Left colon (tissue), 2 donors: ENCODE results near the gene POLA2. TPM values are rescaled to one million over a fixed set of nuclear protein-coding genes. Genes with fewer than 3 reads are reported as not detected.
A peak's percentile ranks its signal among the peaks of the same experiment; 100 is the strongest.
"Not testable (repeated sequence)": the region's sequence is repeated elsewhere in the genome, so short reads cannot be mapped to it uniquely, and the experiment has no call there.

ENCODE experiments used
- ATAC-seq: fragments of 200-7000 bp; cut with Tn5 transposase; one replicate; pipeline ENCODE4 v1.9.1; 2020; ENCODE audit warnings: mild to moderate bottlenecking, moderate library complexity
- DNase-seq, 2 donors: peaks; one replicate each; pipeline ENCODE4 v3.0.0-alpha.2; 2020
- intact Hi-C, 2 donors: fragments of 100-400 bp; cut with DNase I in 1 of 2; cut with micrococcal nuclease in 1 of 2; formaldehyde crosslinking; loops; one replicate each; pipeline versions ENCODE4 v1.11.2 to v1.14.0; 2022; cut with DNase I, micrococcal nuclease
- total RNA-seq, 2 donors: library from RNA; stranded (reverse); fragmentation: NEBNext Ultra II Directional; extraction: Animal tissue kit (Norgen Biotek cat#: 25700); gene quantifications; one replicate each; pipeline ENCODE4 v1.2.1, GENCODE V29; 2021
- donor health status: DM: no; HTN: no; CAD: no.
- donor health status: DM: yes; HTN: yes; CAD: no.

POLA2 gene
- total RNA-seq, 2 donors from 2014 or later, result 4.3 to 9.8 TPM

DNA sequence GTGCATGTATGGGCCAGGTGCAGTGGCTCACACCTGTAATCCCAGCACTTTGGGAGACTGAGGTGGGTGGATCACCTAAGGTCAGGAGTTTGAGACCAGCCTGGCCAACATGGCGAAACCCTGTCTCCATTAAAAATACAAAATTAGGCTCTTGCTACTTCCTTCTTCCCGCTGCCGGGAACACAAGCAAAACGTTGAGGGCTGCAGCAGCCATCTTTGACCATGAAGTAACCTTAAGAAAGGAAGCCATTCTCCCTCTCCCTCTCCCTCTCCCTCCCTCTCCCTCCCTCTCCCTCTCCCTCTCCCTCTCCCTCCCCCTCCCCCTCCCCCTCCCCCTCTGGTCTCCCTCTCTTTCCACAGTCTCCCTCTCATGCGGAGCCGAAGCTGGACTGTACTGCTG is 23.5 kb upstream of the POLA2 start:
- ATAC-seq, intact Hi-C loops, DNase-seq: not testable (repeated sequence)

DNA sequence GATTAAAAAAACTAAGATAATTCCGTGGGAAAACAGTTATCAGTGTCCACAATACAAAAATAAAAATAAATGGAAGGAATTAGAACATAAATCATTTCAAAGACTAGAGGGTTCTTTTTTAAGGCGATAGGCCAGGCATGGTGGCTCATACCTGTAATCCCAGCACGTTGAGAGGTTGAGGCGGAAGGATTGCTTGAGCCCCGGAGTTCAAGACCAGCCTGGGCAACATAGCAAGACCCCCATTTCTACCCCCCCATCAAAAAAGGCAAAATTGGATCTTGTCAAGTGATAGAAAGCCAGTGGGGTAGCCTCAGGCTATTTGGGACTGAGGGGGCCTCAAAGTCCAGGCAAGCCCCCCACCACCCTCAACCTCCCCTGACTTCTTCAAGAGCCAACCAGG is 20.6 kb upstream of the POLA2 start:
- intact Hi-C loops, result no loop called here
- ATAC-seq (no peak), DNase-seq (no peak)

GRCh38 chr11:65241692-65242091 is 20.1 kb upstream of the POLA2 start:
- intact Hi-C loops, result no loop called here
- ATAC-seq (no peak), DNase-seq (no peak)

DNA sequence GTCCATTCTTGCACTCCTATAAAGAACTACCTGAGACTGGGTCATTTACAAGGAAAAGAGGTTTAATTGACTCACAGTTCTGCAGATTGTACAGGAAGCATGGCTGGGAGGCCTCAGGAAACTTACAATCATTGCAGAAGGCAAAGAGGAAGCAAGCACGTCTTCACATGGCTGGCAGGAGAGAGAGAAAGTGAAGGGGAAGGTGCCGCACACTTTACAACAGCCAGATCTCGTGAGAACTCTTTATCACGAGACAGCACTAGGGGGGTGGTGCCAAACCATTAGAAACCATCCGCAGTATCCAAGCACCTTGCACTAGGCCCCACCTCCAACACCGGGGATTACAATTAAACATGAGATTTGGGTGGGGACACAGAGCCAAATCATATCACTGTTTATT is 19.4 kb upstream of the POLA2 start:
- intact Hi-C loops, result no loop called here
- DNase-seq, result no peak
- ATAC-seq, result no peak

- ATAC-seq (no peak), DNase-seq (no peak)
- intact Hi-C loops, result no loop called here
These were observed 18.0 kb upstream of the POLA2 start for GRCh38 chr11:65243797-65244196.

- intact Hi-C loops, DNase-seq: not testable (repeated sequence)
- ATAC-seq, result peak; percentile 49
These were observed 16.7 kb upstream of the POLA2 start for GRCh38 chr11:65245046-65245445.

DNA sequence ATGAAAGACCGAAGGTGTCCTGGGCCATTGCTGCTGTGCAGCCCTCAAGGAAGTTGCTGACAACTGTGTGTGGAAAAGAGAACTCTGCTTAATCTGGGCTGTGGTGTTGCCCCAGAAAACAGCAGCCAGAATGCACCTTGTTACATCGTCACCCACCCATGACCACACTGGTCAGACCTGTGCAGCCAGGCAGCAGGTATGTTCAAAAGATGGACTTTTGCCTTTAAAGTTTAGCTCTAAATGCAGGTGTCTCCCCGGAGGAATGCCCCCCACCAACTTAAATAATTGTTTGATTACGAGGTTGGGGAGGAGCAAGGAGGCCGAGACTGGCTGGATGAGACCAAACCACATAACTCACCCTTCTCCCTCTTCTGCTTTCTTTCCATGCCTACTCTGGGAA is 15.3 kb upstream of the POLA2 start:
- no peak for DNase-seq
- no peak for ATAC-seq
- intact Hi-C loops, result no loop called here

- intact Hi-C loops, result not testable (repeated sequence)
These were observed 13.5 kb upstream of the POLA2 start for GRCh38 chr11:65248184-65248710.

GRCh38 chr11:65251476-65251875 is 10.3 kb upstream of the POLA2 start:
- intact Hi-C loops, result no loop called here
- DNase-seq (no peak), ATAC-seq (no peak)

More at GRCh38 chr11:65248184-65248710, 13.5 kb upstream of the POLA2 start:
- DNase-seq, ATAC-seq: not testable (repeated sequence)

GRCh38 chr11:65254724-65255123 is 7.0 kb upstream of the POLA2 start:
- DNase-seq (no peak), ATAC-seq (no peak)
- intact Hi-C loops, result no loop called here

GRCh38 chr11:65258988-65259387 is 2.8 kb upstream of the POLA2 start:
- no peak for DNase-seq
- intact Hi-C loops, result no loop called here
- no peak for ATAC-seq

DNA sequence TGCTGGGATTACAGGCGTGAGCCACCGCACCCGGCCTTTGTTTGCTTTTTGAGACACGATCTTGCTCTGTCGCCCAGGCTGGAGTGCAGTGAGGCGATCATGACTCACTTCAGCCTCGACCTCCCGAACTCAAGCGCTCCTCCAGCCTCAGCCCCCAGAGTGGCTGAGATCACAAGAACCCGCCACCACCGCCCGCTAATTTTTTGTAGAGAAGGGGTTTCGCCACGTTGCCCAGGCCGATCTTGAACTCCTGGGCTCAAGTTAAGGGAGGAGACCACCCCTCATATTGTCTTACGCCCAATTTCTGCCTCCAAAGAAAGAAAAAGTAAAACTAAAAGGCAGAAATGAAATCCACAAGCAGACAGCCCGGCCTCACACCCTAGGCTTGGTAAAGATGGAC is 1.5 kb upstream of the POLA2 start:
- intact Hi-C loops, result no loop called here
- DNase-seq (no peak), ATAC-seq (no peak)

- intact Hi-C loops, result no loop called here
- DNase-seq (no peak), ATAC-seq (no peak)
These were observed 789 bp upstream of the POLA2 start for GRCh38 chr11:65260756-65261590.

- intact Hi-C loops, result no loop called here
- DNase-seq (peak in 1 of 2 donors; percentile 57), ATAC-seq (no peak)
These were observed 569 bp downstream of the POLA2 start for GRCh38 chr11:65262381-65262680.

GRCh38 chr11:65262776-65263175 is 1.0 kb downstream of the POLA2 start:
- ATAC-seq (no peak), DNase-seq (no peak)
- intact Hi-C loops, result no loop called here

- intact Hi-C loops, ATAC-seq, DNase-seq: not testable (repeated sequence)
These were observed 3.0 kb downstream of the POLA2 start for GRCh38 chr11:65264747-65265146.

- ATAC-seq (no peak), DNase-seq (no peak)
- intact Hi-C loops, result no loop called here
These were observed 4.4 kb downstream of the POLA2 start for GRCh38 chr11:65266210-65266609.

DNA sequence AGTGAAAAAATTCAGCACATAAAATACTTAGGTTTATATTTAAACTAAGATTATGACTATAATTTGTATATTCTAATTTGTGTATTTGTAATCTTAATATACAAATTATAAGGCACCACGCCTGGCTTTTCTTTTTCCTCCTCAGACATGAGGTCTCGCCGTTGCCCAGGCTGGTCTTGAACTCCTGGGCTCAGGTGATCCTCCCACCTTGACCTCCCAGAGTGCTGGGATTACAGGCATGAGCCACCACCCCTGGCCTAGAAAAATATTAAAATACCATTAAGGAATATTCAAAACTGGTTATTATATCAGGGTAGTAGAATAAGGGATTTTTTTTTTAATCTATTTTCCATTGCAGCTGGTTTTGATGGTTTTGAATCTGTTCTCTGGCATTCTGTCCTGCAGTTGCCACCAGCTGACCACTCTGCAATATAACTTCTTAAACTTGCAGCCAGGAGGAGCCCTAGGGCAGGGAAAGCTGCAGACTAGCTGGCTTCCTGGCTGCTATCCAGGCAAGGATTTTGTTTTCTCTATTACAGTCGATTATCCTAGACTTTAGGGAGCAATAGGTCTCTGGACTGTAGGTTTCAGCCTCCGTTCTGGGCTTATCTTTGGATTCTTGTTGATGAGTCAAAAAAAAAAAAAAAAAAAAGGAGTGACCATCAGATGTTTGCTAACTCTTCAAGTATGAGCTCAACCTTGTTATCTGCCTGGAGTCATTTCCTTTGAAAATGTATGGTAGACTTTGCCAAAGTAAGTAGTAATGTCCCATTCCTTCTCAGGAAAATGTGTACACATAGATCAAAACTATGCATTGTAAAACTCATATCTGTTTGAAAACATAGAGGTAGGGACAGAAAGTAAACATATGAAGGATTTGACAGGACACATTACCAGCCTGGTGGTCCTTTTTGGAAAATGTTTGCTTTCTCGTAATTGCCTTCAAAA is 13.2 kb downstream of the POLA2 start:
- ATAC-seq (peak; percentile 85), DNase-seq (peak; percentile 72)
- intact Hi-C loops, result loop anchor here (5.0 kb wide), 2 partner anchors 37 to 52 kb away; partner anchors contain the start of gene CDC42EP2 (in 1 of the 2)

GRCh38 chr11:65275906-65276305 is 14.1 kb downstream of the POLA2 start:
- peak; percentile 61 for ATAC-seq
- intact Hi-C loops, result loop anchor here (5.0 kb wide), 2 partner anchors 36 to 51 kb away; partner anchors contain the start of gene CDC42EP2 (in 1 of the 2)
- no peak for DNase-seq
